B cell (primary cell): Measurements from ENCODE around the gene CIITA. TPM values are rescaled to one million over a fixed set of nuclear protein-coding genes. Genes with fewer than 3 reads are reported as not detected.
"Not testable (repeated sequence)": the region's sequence is repeated elsewhere in the genome, so short reads cannot be mapped to it uniquely, and the experiment has no call there.

ENCODE experiments used
- ATAC-seq: fragments of 200-7000 bp; cut with Tn5 transposase; one replicate; pipeline ENCODE4 v1.10.0; 2021; ENCODE audit warnings: low read depth, mild to moderate bottlenecking, moderate number of reproducible peaks, moderate library complexity
- CTCF ChIA-PET: fragments of 350-600 bp; sonication (Branson Sonifier 250); formaldehyde crosslinking; loops from one replicate; lab custom pipeline; 2021; ENCODE audit warnings: antibody characterized with exemption, inconsistent platforms; lab: Charles Lee
- POLR2A ChIA-PET: fragments of 350-600 bp; sonication (Branson Sonifier 250); formaldehyde crosslinking; loops from one replicate; lab custom pipeline; 2021; ENCODE audit warnings: antibody characterized with exemption; lab: Charles Lee
- DNase-seq: peaks from one replicate; pipeline ENCODE4 v3.0.0; 2013
- H2AFZ ChIP-seq: 2 replicates; pipeline ENCODE4 v1.6.1; 2012; ENCODE audit warnings: mild to moderate bottlenecking, low read depth, low read length; ENCODE audit not compliant: insufficient read depth, poor library complexity, severe bottlenecking
- H3K27ac ChIP-seq, 2 donors: 1 replicate in 1 of 2; 2 replicates in 1 of 2; pipeline ENCODE4 v1.5.1; 2012 to 2013; ENCODE audit warnings: low read length in 2 of 2, mild to moderate bottlenecking in 2 of 2, moderate library complexity in 1 of 2
- H3K27me3 ChIP-seq, 4 experiments: fragments of 200-600 bp in 1 of 4; sonication (generic) in 1 of 4; replicated peaks in 1 of 4; 1 replicate in 2 of 4; 2 replicates in 2 of 4; pipeline versions ENCODE4 v1.6.1 to v1.7.0; 2013 to 2016; ENCODE audit warnings: low read length in 3 of 4, mild to moderate bottlenecking in 2 of 4, mixed read lengths in 1 of 4, moderate library complexity in 1 of 4; ENCODE audit not compliant: insufficient read depth in 4 of 4, control insufficient read depth in 3 of 4; ENCODE audit errors: control extremely low read depth in 1 of 4
- H3K36me3 ChIP-seq, 2 experiments: replicated peaks in 1 of 2; 1 replicate in 1 of 2; 2 replicates in 1 of 2; pipeline versions ENCODE4 v1.6.1 to v1.7.1; 2013; ENCODE audit warnings: low read length in 1 of 2; ENCODE audit not compliant: insufficient read depth in 2 of 2, control insufficient read depth in 1 of 2; ENCODE audit errors: control extremely low read depth in 1 of 2, extremely low read depth in 1 of 2
- H3K4me1 ChIP-seq, 2 donors: fragments of 200-600 bp in 1 of 2; sonication (generic) in 1 of 2; 1 replicate in 1 of 2; 2 replicates in 1 of 2; pipeline versions ENCODE4 v1.5.1 to v1.6.1; 2013 to 2017; ENCODE audit warnings: low read length in 2 of 2; ENCODE audit not compliant: control insufficient read depth in 2 of 2, insufficient read depth in 2 of 2
- H3K4me2 ChIP-seq: replicated peaks from 2 replicates; pipeline ENCODE3; 2012; ENCODE audit warnings: mild to moderate bottlenecking, low read depth, low read length; ENCODE audit not compliant: poor library complexity, severe bottlenecking
- H3K4me3 ChIP-seq, 5 experiments: fragments of 200-600 bp in 1 of 5; sonication (generic) in 1 of 5; 1 replicate in 3 of 5; 2 replicates in 2 of 5; pipeline versions ENCODE4 v1.5.1 to v1.7.0; 2011 to 2016; ENCODE audit warnings: low read length in 4 of 5, mild to moderate bottlenecking in 4 of 5, low read depth in 2 of 5, control low read depth in 1 of 5, moderate library complexity in 1 of 5; ENCODE audit not compliant: insufficient read depth in 1 of 5; ENCODE audit errors: control extremely low read depth in 1 of 5, extremely low read depth in 1 of 5
- H3K79me2 ChIP-seq: fragments of 200-600 bp; sonication (generic); one replicate; pipeline ENCODE4 v1.6.0; 2016; ENCODE audit warnings: low read length; ENCODE audit not compliant: control insufficient read depth, insufficient read depth
- H3K9ac ChIP-seq: fragments of 200-600 bp; sonication (generic); 2 replicates; pipeline ENCODE4 v1.6.1; 2017; ENCODE audit warnings: mild to moderate bottlenecking, low read length, moderate library complexity
- H3K9me3 ChIP-seq, 3 donors: one replicate each; pipeline versions ENCODE4 v1.6.1 to v1.7.1; 2013; ENCODE audit warnings: low read length in 2 of 3; ENCODE audit not compliant: control insufficient read depth in 2 of 3, insufficient read depth in 1 of 3; ENCODE audit errors: control extremely low read depth in 1 of 3
- H4K20me1 ChIP-seq: 2 replicates; pipeline ENCODE4 v1.6.0; 2012; ENCODE audit warnings: mild to moderate bottlenecking, low read length; ENCODE audit not compliant: insufficient read depth, control insufficient read depth, poor library complexity, severe bottlenecking
- H3K27ac Mint-ChIP-seq: one replicate; pipeline ENCODE4 v1.8.0; 2021; ENCODE audit warnings: mixed read lengths
- H3K27me3 Mint-ChIP-seq: one replicate; pipeline ENCODE4 v1.8.0; 2021; ENCODE audit warnings: mixed read lengths
- H3K4me1 Mint-ChIP-seq: one replicate; pipeline ENCODE4 v1.8.0; 2021; ENCODE audit warnings: mixed read lengths
- H3K4me3 Mint-ChIP-seq: one replicate; pipeline ENCODE4 v1.8.0; 2021; ENCODE audit warnings: mixed read lengths
- H3K9me3 Mint-ChIP-seq: one replicate; pipeline ENCODE4 v1.8.0; 2022; ENCODE audit warnings: mixed read lengths; ENCODE audit not compliant: insufficient read depth
- CTCF ChIP-seq: fragments of 200-600 bp; IDR thresholded peaks from one replicate; pipeline ENCODE4 v1.8.0; 2022; ENCODE audit warnings: antibody characterized with exemption, mild to moderate bottlenecking
- EZH2 ChIP-seq: IDR thresholded peaks from 2 replicates; pipeline ENCODE4 v1.6.1; 2012; ENCODE audit warnings: borderline replicate concordance, low read depth, mild to moderate bottlenecking, moderate library complexity, low read length; ENCODE audit not compliant: insufficient read depth, poor library complexity, severe bottlenecking
- WGBS: methylation state at CpG from one replicate; pipeline ENCODE4 v1.1.5; 2013; ENCODE audit warnings: missing lambda C conversion rate; ENCODE audit not compliant: insufficient coverage; 5-methylcytosine and 5-hydroxymethylcytosine counted together
- intact Hi-C: fragments of 100-400 bp; cut with micrococcal nuclease; formaldehyde crosslinking; loops from one replicate; pipeline ENCODE4 v1.10.0; 2022
- polyA plus RNA-seq: library from polyadenylated mRNA; depleted of rRNA; stranded (reverse); fragments of >200 nt; gene quantifications from 2 replicates; pipeline ENCODE4 v1.2.3, GENCODE V29; 2012
- total RNA-seq, 2 donors: library from RNA; stranded (reverse); fragments of 120-200 nt in 1 of 2; gene quantifications; 1 replicate in 1 of 2; 2 replicates in 1 of 2; pipeline versions ENCODE4 v1.2.3 to v1.2.4, GENCODE V29; 2013 to 2022

The CIITA gene
- total and polyA plus RNA-seq, 2 donors (not counting 1 experiment from before 2014, with no cell fraction given) = 632 to 719 TPM

GRCh38 chr16:10941127-10941933, 64.3 kb downstream of the CIITA start:
- peaks cover 85% of the 10 kb centered on the region for H3K4me1 Mint-ChIP-seq
- peak overlapping the region; percentile 93 for H3K4me3 Mint-ChIP-seq
- no peak for TF ChIP-seq CTCF
- no peak for TF ChIP-seq EZH2
- Histone ChIP-seq H3K9me3 (no peaks in the 10 kb centered on the region), H3K4me3 (peak overlapping the region; percentile 40 to 73 (median 62)), H3K9ac (peak overlapping the region; percentile 73), H4K20me1 (peaks cover 70% of the 10 kb centered on the region), H3K36me3 (peaks cover 0 to 14% of the 10 kb centered on the region in 2 experiments), H3K27ac (peak overlapping the region in 1 of 2 donors; percentile 72), H3K27me3 (no peaks in the 10 kb centered on the region), H3K4me2 (peak overlapping the region; percentile 91), H2AFZ (no peak overlapping the region), H3K4me1 (peaks cover 78 to 86% of the 10 kb centered on the region in 2 donors), H3K79me2 (peaks cover 53% of the 10 kb centered on the region)
- ATAC-seq (no peak), DNase-seq (peak; percentile 48)
- no peaks in the 10 kb centered on the region for H3K27me3 Mint-ChIP-seq
- H3K9me3 Mint-ChIP-seq = no peaks in the 10 kb centered on the region
- ChIA-PET CTCF (interaction anchor here (2.4 kb wide), 3 partner anchors 8 to 427 kb away, joined by 8 to 10 read pairs (median 8); no protein-coding TSS in a partner anchor), POLR2A (interaction anchor here (0.7 to 1.5 kb wide), 9 partner anchors 11 to 313 kb away, joined by 3 to 4 read pairs (median 3); no protein-coding TSS in a partner anchor)
- intact Hi-C loops = loop anchor here (5.0 kb wide), 1 partner anchor 911 kb away; the partner anchor contains the start of gene RSL1D1
- 8% methylated on average over 19 of the region's 36 CpGs for WGBS
- H3K27ac Mint-ChIP-seq = peak overlapping the region; percentile 80

- not testable (repeated sequence) for H3K36me3 ChIP-seq, H3K27me3 ChIP-seq, ATAC-seq, H3K9me3 ChIP-seq, H3K27me3 Mint-ChIP-seq, DNase-seq, H3K9me3 Mint-ChIP-seq
- H3K27ac Mint-ChIP-seq = peak overlapping the region; percentile 81
- POLR2A ChIA-PET = interaction anchor here (0.7 to 1.4 kb wide), 9 partner anchors 16 to 389 kb away, joined by 3 to 6 read pairs (median 3); partner anchors contain the start of gene CIITA
- H3K4me1 Mint-ChIP-seq = peaks cover 82% of the 10 kb centered on the region
- CTCF ChIA-PET = interaction anchor here (0.6 to 2.4 kb wide), 8 partner anchors 9 to 427 kb away, joined by 3 to 8 read pairs (median 4); no protein-coding TSS in a partner anchor
- peaks cover 64% of the 10 kb centered on the region for H4K20me1 ChIP-seq
- under 1% methylated on average over 49 of the region's 52 CpGs for WGBS
- intact Hi-C loops = loop anchor here (5.0 kb wide), 1 partner anchor 910 kb away; the partner anchor contains the start of gene RSL1D1
- peaks cover 59% of the 10 kb centered on the region for H3K79me2 ChIP-seq
- H3K4me1 ChIP-seq = peaks cover 80 to 86% of the 10 kb centered on the region in 2 donors
- H2AFZ ChIP-seq = peak overlapping the region; percentile 57
- H3K4me2 ChIP-seq = peak overlapping the region; percentile 91
- peak overlapping the region; percentile 73 for H3K9ac ChIP-seq
- peak overlapping the region; percentile 93 for H3K4me3 Mint-ChIP-seq
- H3K27ac ChIP-seq = peak overlapping the region in 1 of 2 donors; percentile 56
- peak overlapping the region in 4 of 5 experiments; percentile 50 to 73 (median 66) for H3K4me3 ChIP-seq
Observed at GRCh38 chr16:10941935-10942351, 64.9 kb downstream of the CIITA start.
